GM12892 (cell line): ENCODE data around the gene ARHGAP26.

Experiments used
- POLR2AphosphoS5 ChIP-seq: IDR thresholded peaks from 2 replicates; pipeline ENCODE4 v1.6.1; 2011; ENCODE audit warnings: low read depth, low read length, control low read depth
- TAF1 ChIP-seq: IDR thresholded peaks from 2 replicates; pipeline ENCODE4 v1.6.1; 2011; ENCODE audit warnings: low read depth, mild to moderate bottlenecking, control low read depth, low read length, borderline replicate concordance

GRCh38 chr5:143053780-143054179 is 283.6 kb downstream of the ARHGAP26 start:
- no peak for TF ChIP-seq TAF1
- TF ChIP-seq POLR2AphosphoS5, result no peak
